Skin epidermis (tissue), 12 donors: ENCODE measurements around the gene KCNJ16.

ENCODE experiments used
- H3K27ac ChIP-seq, 21 experiments: fragments of 200-600 bp; sonication (generic) in 11 of 21; one replicate each; pipeline ENCODE4 v1.5.0; 2020; ENCODE audit warnings: mild to moderate bottlenecking in 3 of 21, inconsistent platforms in 2 of 21, moderate library complexity in 2 of 21
- H3K4me3 ChIP-seq, 7 experiments: fragments of 200-600 bp; sonication (generic) in 2 of 7; one replicate each; pipeline ENCODE4 v1.5.0; 2020; ENCODE audit warnings: inconsistent platforms in 2 of 7, mild to moderate bottlenecking in 2 of 7, moderate library complexity in 1 of 7

Gene KCNJ16

GRCh38 chr17:70091696-70092095 lies 16.7 kb downstream of the KCNJ16 start:
- Histone ChIP-seq H3K4me3 (no peak overlapping the region), H3K27ac (no peak overlapping the region)

- Histone ChIP-seq H3K4me3 (no peak overlapping the region), H3K27ac (no peak overlapping the region)
Observed at GRCh38 chr17:70093163-70093562, 18.1 kb downstream of the KCNJ16 start.

- Histone ChIP-seq H3K4me3 (no peak overlapping the region), H3K27ac (no peak overlapping the region)
Observed at GRCh38 chr17:70095455-70095854, 20.4 kb downstream of the KCNJ16 start.

GRCh38 chr17:70096861-70097260 lies 21.8 kb downstream of the KCNJ16 start:
- no peak overlapping the region for H3K27ac ChIP-seq
- H3K4me3 ChIP-seq = no peak overlapping the region

GRCh38 chr17:70098030-70098429 lies 23.0 kb downstream of the KCNJ16 start:
- Histone ChIP-seq H3K4me3 (no peak overlapping the region), H3K27ac (no peak overlapping the region)

- no peak overlapping the region for H3K27ac ChIP-seq
- H3K4me3 ChIP-seq = no peak overlapping the region
Observed at GRCh38 chr17:70099294-70099693, 24.3 kb downstream of the KCNJ16 start.

- no peak overlapping the region for H3K27ac ChIP-seq
- H3K4me3 ChIP-seq = no peak overlapping the region
Observed at GRCh38 chr17:70099884-70100283, 24.9 kb downstream of the KCNJ16 start.

GRCh38 chr17:70100983-70101382 lies 26.0 kb downstream of the KCNJ16 start:
- no peak overlapping the region for H3K4me3 ChIP-seq
- no peak overlapping the region for H3K27ac ChIP-seq

GRCh38 chr17:70102531-70102930 lies 27.5 kb downstream of the KCNJ16 start:
- Histone ChIP-seq H3K4me3 (no peak overlapping the region), H3K27ac (no peak overlapping the region)

- no peak overlapping the region for H3K27ac ChIP-seq
- H3K4me3 ChIP-seq = no peak overlapping the region
Observed at GRCh38 chr17:70104791-70105523, 29.9 kb downstream of the KCNJ16 start.

- Histone ChIP-seq H3K4me3 (no peak overlapping the region), H3K27ac (no peak overlapping the region)
Observed at GRCh38 chr17:70105641-70106040, 30.6 kb downstream of the KCNJ16 start.

GRCh38 chr17:70106551-70106950 lies 31.5 kb downstream of the KCNJ16 start:
- Histone ChIP-seq H3K27ac (no peak overlapping the region), H3K4me3 (no peak overlapping the region)

- no peak overlapping the region for H3K27ac ChIP-seq
- H3K4me3 ChIP-seq = no peak overlapping the region
Observed at GRCh38 chr17:70107441-70107840, 32.4 kb downstream of the KCNJ16 start.

- no peak overlapping the region for H3K4me3 ChIP-seq
- no peak overlapping the region for H3K27ac ChIP-seq
Observed at GRCh38 chr17:70107904-70108565, 33.0 kb downstream of the KCNJ16 start.

- Histone ChIP-seq H3K4me3 (no peak overlapping the region), H3K27ac (peak overlapping the region in 2 of 21 experiments; percentile 56 to 59)
Observed at GRCh38 chr17:70109497-70109896, 34.5 kb downstream of the KCNJ16 start.

- Histone ChIP-seq H3K4me3 (no peak overlapping the region), H3K27ac (peak overlapping the region in 2 of 21 experiments; percentile 56 to 59)
Observed at GRCh38 chr17:70110443-70110880, 35.4 kb downstream of the KCNJ16 start.

- Histone ChIP-seq H3K4me3 (no peak overlapping the region), H3K27ac (no peak overlapping the region)
Observed at GRCh38 chr17:70111201-70111600, 36.2 kb downstream of the KCNJ16 start.

- no peak overlapping the region for H3K27ac ChIP-seq
- no peak overlapping the region for H3K4me3 ChIP-seq
Observed at GRCh38 chr17:70114405-70114804, 39.4 kb downstream of the KCNJ16 start.

- Histone ChIP-seq H3K4me3 (no peak overlapping the region), H3K27ac (no peak overlapping the region)
Observed at GRCh38 chr17:70115126-70115525, 40.1 kb downstream of the KCNJ16 start.

- Histone ChIP-seq H3K27ac (no peak overlapping the region), H3K4me3 (no peak overlapping the region)
Observed at GRCh38 chr17:70116919-70117318, 41.9 kb downstream of the KCNJ16 start.

GRCh38 chr17:70119545-70119944 lies 44.5 kb downstream of the KCNJ16 start:
- Histone ChIP-seq H3K4me3 (no peak overlapping the region), H3K27ac (no peak overlapping the region)
